ENCODE data around the gene SLC31A1.

- TF ChIP-seq POLR2A (IDR thresholded peaks at IDR 0.05; ENCODE audit: low read depth, low read length) (no peak), CTCF (IDR thresholded peaks at IDR 0.05; ENCODE audit: extremely low read depth in 1 of 2, insufficient read depth in 1 of 2, low read depth in 1 of 2, low read length in 2 of 2) (no peak), POLR2AphosphoS5 (IDR thresholded peaks at IDR 0.05; ENCODE audit: insufficient read depth, low read depth, low read length) (no peak), EZH2 (IDR thresholded peaks at IDR 0.05; ENCODE audit: borderline replicate concordance, low read depth, low read length, severe bottlenecking) (no peak), MAX (IDR thresholded peaks at IDR 0.05; ENCODE audit: insufficient read depth, insufficient read length) (no peak), FOS (IDR thresholded peaks at IDR 0.05; ENCODE audit: borderline replicate concordance, insufficient read depth, low read length) (no peak), JUN (IDR thresholded peaks at IDR 0.05; ENCODE audit: borderline replicate concordance, insufficient read depth, insufficient read length, low read depth) (no peak), MYC (IDR thresholded peaks at IDR 0.05; ENCODE audit: low read depth, low read length) (no peak)
Observed at GRCh38 chr9:113278840-113279239, 57.5 kb downstream of the SLC31A1 start.
